K562 (cell line): ENCODE measurements around the gene CD99L2. TPM values are rescaled to one million over a fixed set of nuclear protein-coding genes. Genes with fewer than 3 reads are reported as not detected.

Source experiments
- ATAC-seq: fragments of 200-7000 bp; cut with Tn5 transposase; 3 replicates; pipeline ENCODE4 v1.9.1; 2020; ENCODE audit warnings: moderate library complexity
- BruUV-seq: library from RNA; stranded (reverse); fragments of 400-500 nt; replicated peaks from 2 replicates; lab custom pipeline; 2021; lab: Mats Ljungman, UMichigan
- CTCF ChIA-PET: fragments of 300-600 bp; formaldehyde crosslinking; extraction: SDS; loops from one replicate; lab custom pipeline; 2021; ENCODE audit warnings: low intra/inter-chr PET ratio; lab: Yijun Ruan, JAX
- POLR2A ChIA-PET: fragments of 300-600, 350-650 bp; sonication (Branson Sonifier 250); formaldehyde crosslinking; extraction: SDS; loops from one replicate; lab custom pipeline; 2021; ENCODE audit warnings: antibody characterized with exemption, inconsistent platforms; lab: Yijun Ruan, JAX
- DNase-seq, 4 experiments: peaks; one replicate each; pipeline versions ENCODE4 v3.0.0 to v3.0.0-alpha.2; 2011 to 2018; ENCODE audit warnings: low spot score in 3 of 4, mixed read lengths in 3 of 4; ENCODE audit errors: extremely low read depth in 1 of 4
- FAIRE-seq: peaks from 2 replicates; lab custom pipeline; 2011; peaks lifted over from hg19 to GRCh38; lab: Jason Lieb, UNC
- H2AFZ ChIP-seq: 2 replicates; pipeline ENCODE4 v1.6.0; 2011; ENCODE audit warnings: low read depth, low read length, control low read depth, inconsistent platforms
- H3K27ac ChIP-seq: fragments of 200-600 bp; 3 replicates; pipeline ENCODE4 v1.8.0; 2011; ENCODE audit warnings: low read depth, mild to moderate bottlenecking, control low read depth, inconsistent platforms, low read length, moderate library complexity, mixed read lengths; ENCODE audit errors: extremely low read depth
- H3K27me3 ChIP-seq, 2 experiments: fragments of 300-600 bp in 1 of 2; 2 replicates in 1 of 2; 3 replicates in 1 of 2; pipeline versions ENCODE4 v1.6.0 to v1.8.0; 2011; ENCODE audit warnings: inconsistent platforms in 2 of 2, low read length in 2 of 2, mild to moderate bottlenecking in 1 of 2, mixed read lengths in 1 of 2, moderate library complexity in 1 of 2; ENCODE audit not compliant: control insufficient read depth in 2 of 2, insufficient read depth in 2 of 2
- H3K36me3 ChIP-seq: fragments of 300-600 bp; 3 replicates; pipeline ENCODE4 v1.8.0; 2011; ENCODE audit warnings: mild to moderate bottlenecking, low read length, inconsistent platforms; ENCODE audit not compliant: control insufficient read depth, insufficient read depth
- H3K4me1 ChIP-seq, 2 experiments: fragments of 200-600 bp in 1 of 2; replicated peaks in 1 of 2; 2 replicates in 1 of 2; 3 replicates in 1 of 2; pipeline versions ENCODE4 v1.5.1 to v1.8.0; 2011; ENCODE audit warnings: inconsistent platforms in 2 of 2, low read length in 2 of 2, mild to moderate bottlenecking in 1 of 2, mixed read lengths in 1 of 2, moderate library complexity in 1 of 2; ENCODE audit not compliant: control insufficient read depth in 2 of 2, insufficient read depth in 2 of 2
- H3K4me2 ChIP-seq: 2 replicates; pipeline ENCODE4 v1.6.1; 2011; ENCODE audit warnings: low read length, control low read depth, inconsistent platforms, mixed read lengths; ENCODE audit not compliant: insufficient read depth
- H3K4me3 ChIP-seq: fragments of 200-600 bp; sonication (generic), shearing (Covaris generic); 2 replicates; pipeline ENCODE4 v1.5.1; 2016; ENCODE audit warnings: control low read depth, inconsistent platforms
- H3K79me2 ChIP-seq: fragments of 200-600 bp; 3 replicates; pipeline ENCODE4 v1.8.0; 2011; ENCODE audit warnings: low read length, inconsistent platforms; ENCODE audit not compliant: control insufficient read depth, insufficient read depth
- H3K9ac ChIP-seq, 2 experiments: 2 replicates each; pipeline versions ENCODE4 v1.6.0 to v1.6.1; 2011; ENCODE audit warnings: low read depth in 2 of 2, low read length in 2 of 2, control low read depth in 1 of 2, inconsistent platforms in 1 of 2, mild to moderate bottlenecking in 1 of 2, mixed read lengths in 1 of 2; ENCODE audit not compliant: insufficient read depth in 1 of 2
- H3K9me1 ChIP-seq: one replicate; pipeline ENCODE4 v1.6.0; 2011; ENCODE audit warnings: inconsistent platforms, mild to moderate bottlenecking, low read length, moderate library complexity; ENCODE audit not compliant: control insufficient read depth, insufficient read depth
- H3K9me3 ChIP-seq: replicated peaks from 2 replicates; pipeline ENCODE4 v1.5.1; 2011; ENCODE audit warnings: low read depth, low read length, inconsistent platforms; ENCODE audit not compliant: control insufficient read depth, insufficient read depth
- H4K20me1 ChIP-seq: replicated peaks from 2 replicates; pipeline ENCODE4 v1.6.1; 2011; ENCODE audit warnings: low read length, inconsistent platforms, mixed read lengths; ENCODE audit not compliant: control insufficient read depth, insufficient read depth
- CEBPB ChIP-seq: fragments of 450-650 bp; IDR thresholded peaks from 2 replicates; pipeline ENCODE4 v1.6.1; 2016; ENCODE audit warnings: missing genetic modification characterization, missing compliant biosample characterization
- HNRNPL ChIP-seq: fragments of 200-400 bp; formaldehyde crosslinking; IDR thresholded peaks from 2 replicates; pipeline ENCODE4 v1.6.1; 2017; ENCODE audit warnings: low read depth, mild to moderate bottlenecking, low read length
- JUN ChIP-seq, 2 experiments: sonication (generic) in 1 of 2; formaldehyde crosslinking in 1 of 2; IDR thresholded peaks; 2 replicates each; pipeline versions ENCODE4 v1.6.1 to v1.8.0; 2012 to 2022; ENCODE audit warnings: borderline replicate concordance in 2 of 2, mild to moderate bottlenecking in 2 of 2, improper control_type of control experiment in 1 of 2, low read depth in 1 of 2, low read length in 1 of 2, missing genetic modification reagents in 1 of 2
- NFRKB ChIP-seq: fragments of 450-650 bp; IDR thresholded peaks from 2 replicates; pipeline ENCODE4 v1.6.1; 2016; ENCODE audit warnings: low read depth
- WGBS: fragments of 100-300 bp; shearing (Covaris generic); methylation state at CpG from one replicate; pipeline ENCODE4 v1.1.6; 2016; ENCODE audit warnings: low coverage, mixed read lengths; ENCODE audit not compliant: insufficient coverage; ENCODE audit errors: missing lambda C conversion rate; 5-methylcytosine and 5-hydroxymethylcytosine counted together
- in situ Hi-C: fragments of 300-500 bp; cut with MboI; formaldehyde crosslinking; loops from 4 replicates; pipeline ENCODE4 v1.15.0; 2018; ENCODE audit warnings: inconsistent platforms, mixed read lengths
- intact Hi-C: fragments of 100-400 bp; cut with micrococcal nuclease; formaldehyde crosslinking; loops from 2 replicates; pipeline ENCODE4 v1.14.2; 2022
- polyA plus RNA-seq, 8 experiments: library from polyadenylated mRNA; depleted of rRNA in 4 of 8; stranded (reverse) in 5 of 8; unstranded in 3 of 8; fragments of >200 nt; fragmentation: Nextera tagmentation in 2 of 8; fragmentation: Illumina TruSeq in 1 of 8; extraction: Ambion mirVana in 2 of 8; extraction: Trizol in 1 of 8; gene quantifications; 2 replicates each; pipeline versions ENCODE4 v1.2.1 to v1.2.3, GENCODE V29; 2011 to 2014; ENCODE audit warnings: inconsistent platforms in 1 of 8, missing spikeins in 1 of 8
- total RNA-seq, 7 experiments: library from RNA; depleted of rRNA in 6 of 7; stranded (reverse); fragments of >200 nt in 6 of 7; fragmentation: Illumina TruSeq in 2 of 7; extraction: Trizol in 2 of 7; gene quantifications; 2 replicates each; pipeline versions ENCODE4 v1.2.1 to v1.2.3, GENCODE V29; 2011 to 2021; ENCODE audit warnings: low replicate concordance in 1 of 7
- TF ChIP-seq, protein P1 (sequence below): IDR thresholded peaks from 2 replicates; pipeline ENCODE4 v1.6.1; 2014; ENCODE audit warnings: antibody characterized with exemption
- TF ChIP-seq, protein P2 (sequence below): sonication (generic); formaldehyde crosslinking; IDR thresholded peaks from 2 replicates; pipeline ENCODE4 v1.8.1; 2023; ENCODE audit warnings: mild to moderate bottlenecking, missing genetic modification reagents

The CD99L2 gene
- total and polyA plus RNA-seq, 9 of the 15 experiments (the other 6 are each of a cell fraction or from before 2014, with no cell fraction given) = 0.76 to 19.0 (median 11.9) TPM

DNA sequence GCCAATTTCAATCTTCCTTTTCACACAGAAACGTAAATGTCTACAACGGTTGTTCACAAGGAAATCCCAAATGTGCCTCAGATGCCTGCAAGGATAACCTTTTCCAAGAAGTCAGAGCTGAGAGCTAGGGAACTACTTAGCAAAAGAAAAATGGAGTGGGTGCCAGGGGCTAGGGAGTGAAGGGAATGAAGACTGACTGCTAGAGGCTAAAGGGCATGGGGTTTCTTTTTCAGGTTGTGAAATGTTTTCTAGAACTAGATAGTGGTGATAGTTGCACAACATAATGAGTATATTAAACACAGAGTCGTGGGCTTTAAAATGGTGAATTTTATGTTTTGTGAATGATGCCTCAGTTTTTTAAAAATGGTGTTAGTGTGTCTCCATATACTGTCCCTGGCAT is 53.4 kb downstream of the CD99L2 start:
- no TSS peak for BruUV-seq
- H3K27ac ChIP-seq = no peak overlapping the region
- no peak for DNase-seq

More for the DNA sequence above, 53.4 kb downstream of the CD99L2 start:
- intact Hi-C loops (no loop called here), in situ Hi-C loops (no loop called here)
- no peaks in the 10 kb centered on the region for H4K20me1 ChIP-seq
- no peak overlapping the region for H3K4me2 ChIP-seq
- no peaks in the 10 kb centered on the region for H3K27me3 ChIP-seq
- H3K4me3 ChIP-seq = no peak overlapping the region
- H2AFZ ChIP-seq = no peak overlapping the region
- POLR2A ChIA-PET = no interaction called here
- FAIRE-seq (no peak), ATAC-seq (no peak)
- no peak overlapping the region for H3K9ac ChIP-seq
- no peak for TF ChIP-seq NFRKB
- no peak for TF ChIP-seq JUN (IDR thresholded peaks at IDR 0.05; ENCODE audit: borderline replicate concordance, low read depth, low read length)
- no peak for TF ChIP-seq JUN (CRISPR knock-in tag; IDR thresholded peaks at IDR 0.05; ENCODE audit: borderline replicate concordance)
- TF ChIP-seq CEBPB = peak; percentile 65
- TF ChIP-seq, protein P1, sequence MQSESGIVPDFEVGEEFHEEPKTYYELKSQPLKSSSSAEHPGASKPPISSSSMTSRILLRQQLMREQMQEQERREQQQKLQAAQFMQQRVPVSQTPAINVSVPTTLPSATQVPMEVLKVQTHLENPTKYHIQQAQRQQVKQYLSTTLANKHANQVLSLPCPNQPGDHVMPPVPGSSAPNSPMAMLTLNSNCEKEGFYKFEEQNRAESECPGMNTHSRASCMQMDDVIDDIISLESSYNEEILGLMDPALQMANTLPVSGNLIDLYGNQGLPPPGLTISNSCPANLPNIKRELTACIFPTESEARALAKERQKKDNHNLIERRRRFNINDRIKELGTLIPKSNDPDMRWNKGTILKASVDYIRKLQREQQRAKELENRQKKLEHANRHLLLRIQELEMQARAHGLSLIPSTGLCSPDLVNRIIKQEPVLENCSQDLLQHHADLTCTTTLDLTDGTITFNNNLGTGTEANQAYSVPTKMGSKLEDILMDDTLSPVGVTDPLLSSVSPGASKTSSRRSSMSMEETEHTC = no peak
- TF ChIP-seq, protein P2, sequence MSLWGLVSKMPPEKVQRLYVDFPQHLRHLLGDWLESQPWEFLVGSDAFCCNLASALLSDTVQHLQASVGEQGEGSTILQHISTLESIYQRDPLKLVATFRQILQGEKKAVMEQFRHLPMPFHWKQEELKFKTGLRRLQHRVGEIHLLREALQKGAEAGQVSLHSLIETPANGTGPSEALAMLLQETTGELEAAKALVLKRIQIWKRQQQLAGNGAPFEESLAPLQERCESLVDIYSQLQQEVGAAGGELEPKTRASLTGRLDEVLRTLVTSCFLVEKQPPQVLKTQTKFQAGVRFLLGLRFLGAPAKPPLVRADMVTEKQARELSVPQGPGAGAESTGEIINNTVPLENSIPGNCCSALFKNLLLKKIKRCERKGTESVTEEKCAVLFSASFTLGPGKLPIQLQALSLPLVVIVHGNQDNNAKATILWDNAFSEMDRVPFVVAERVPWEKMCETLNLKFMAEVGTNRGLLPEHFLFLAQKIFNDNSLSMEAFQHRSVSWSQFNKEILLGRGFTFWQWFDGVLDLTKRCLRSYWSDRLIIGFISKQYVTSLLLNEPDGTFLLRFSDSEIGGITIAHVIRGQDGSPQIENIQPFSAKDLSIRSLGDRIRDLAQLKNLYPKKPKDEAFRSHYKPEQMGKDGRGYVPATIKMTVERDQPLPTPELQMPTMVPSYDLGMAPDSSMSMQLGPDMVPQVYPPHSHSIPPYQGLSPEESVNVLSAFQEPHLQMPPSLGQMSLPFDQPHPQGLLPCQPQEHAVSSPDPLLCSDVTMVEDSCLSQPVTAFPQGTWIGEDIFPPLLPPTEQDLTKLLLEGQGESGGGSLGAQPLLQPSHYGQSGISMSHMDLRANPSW (CRISPR knock-in tag) = no peak
- no peak for TF ChIP-seq HNRNPL
- H3K9me1 ChIP-seq = no peaks in the 10 kb centered on the region
- H3K4me1 ChIP-seq = peaks cover 0 to 12% of the 10 kb centered on the region in 2 experiments; a peak in 3 of 5 replicates
- 11% methylated on average over 3 of the region's 3 CpGs for WGBS
- no peaks in the 10 kb centered on the region for H3K9me3 ChIP-seq
- no peaks in the 10 kb centered on the region for H3K36me3 ChIP-seq
- CTCF ChIA-PET = no interaction called here
- H3K79me2 ChIP-seq = no peaks in the 10 kb centered on the region
